A673 (cell line): ENCODE data around the gene ZNF462. TPM values are rescaled to one million over a fixed set of nuclear protein-coding genes. Genes with fewer than 3 reads are reported as not detected.

Source experiments
- BruUV-seq: library from RNA; stranded (reverse); fragments of 400-500 nt; replicated peaks from 2 replicates; lab custom pipeline; 2021; lab: Mats Ljungman, UMichigan
- CTCF ChIA-PET: fragments of 300-600 bp; sonication (Branson Sonifier 250); formaldehyde crosslinking; loops from one replicate; lab custom pipeline; 2022; ENCODE audit warnings: antibody characterized with exemption; lab: Charles Lee
- POLR2A ChIA-PET: fragments of 300-600 bp; sonication (Branson Sonifier 250); formaldehyde crosslinking; loops from one replicate; lab custom pipeline; 2022; ENCODE audit warnings: antibody characterized with exemption; ENCODE audit not compliant: low non-redundant PET; lab: Charles Lee
- DNase-seq: peaks from one replicate; pipeline ENCODE4 v3.0.0-alpha.2; 2015; ENCODE audit warnings: low spot score
- H3K27ac ChIP-seq: fragments of 200-600 bp; sonication (generic); 2 replicates; pipeline ENCODE4 v1.5.1; 2016; ENCODE audit warnings: mixed run types, low read depth, mild to moderate bottlenecking, mixed read lengths, antibody characterized with exemption, low read length; ENCODE audit not compliant: poor library complexity, severe bottlenecking
- H3K27me3 ChIP-seq: fragments of 200-600 bp; sonication (generic); replicated peaks from 2 replicates; pipeline ENCODE4 v1.6.1; 2017; ENCODE audit warnings: mixed run types, low read depth, mild to moderate bottlenecking, mixed read lengths, antibody characterized with exemption, low read length; ENCODE audit not compliant: insufficient read depth, poor library complexity
- H3K36me3 ChIP-seq: fragments of 200-600 bp; sonication (generic); 2 replicates; pipeline ENCODE4 v1.6.1; 2016; ENCODE audit warnings: mixed run types, mild to moderate bottlenecking, mixed read lengths, antibody characterized with exemption, low read length; ENCODE audit not compliant: insufficient read depth, poor library complexity, severe bottlenecking
- H3K4me1 ChIP-seq: fragments of 200-600 bp; sonication (generic); 2 replicates; pipeline ENCODE4 v1.6.1; 2017; ENCODE audit warnings: mixed run types, mild to moderate bottlenecking, mixed read lengths, antibody characterized with exemption, low read length; ENCODE audit not compliant: insufficient read depth, poor library complexity, severe bottlenecking
- H3K4me3 ChIP-seq: fragments of 200-600 bp; sonication (generic); 2 replicates; pipeline ENCODE4 v1.5.1; 2016; ENCODE audit warnings: low read depth, mixed run types, mild to moderate bottlenecking, mixed read lengths, low read length; ENCODE audit not compliant: poor library complexity, severe bottlenecking
- H3K9me3 ChIP-seq: fragments of 200-600 bp; sonication (generic); 2 replicates; pipeline ENCODE4 v1.6.1; 2016; ENCODE audit warnings: mixed run types, low read depth, mild to moderate bottlenecking, mixed read lengths, antibody characterized with exemption, low read length; ENCODE audit not compliant: poor library complexity, severe bottlenecking
- EZH2 ChIP-seq: fragments of 200-600 bp; sonication (generic); IDR thresholded peaks from 2 replicates; pipeline ENCODE4 v1.6.1; 2017; ENCODE audit warnings: borderline replicate concordance, low read depth, mild to moderate bottlenecking, mixed read lengths, antibody characterized with exemption, low read length; ENCODE audit not compliant: poor library complexity, severe bottlenecking
- intact Hi-C: fragments of 100-400 bp; cut with micrococcal nuclease; formaldehyde crosslinking; loops from one replicate; pipeline ENCODE4 v1.10.0; 2022; ENCODE audit not compliant: unreplicated experiment
- total RNA-seq: library from RNA; stranded (reverse); gene quantifications from 2 replicates; pipeline ENCODE4 v1.2.3, GENCODE V29; 2021
- TF ChIP-seq, protein P1 (sequence below): fragments of 300-800, 200-600 bp; sonication (generic); conservative IDR thresholded peaks from 2 replicates; pipeline ENCODE4 v1.5.1; 2017; ENCODE audit warnings: low read depth, mild to moderate bottlenecking, antibody characterized with exemption, low read length, moderate library complexity, mixed read lengths

Gene ZNF462
- total RNA-seq, 1 experiment from 2014 or later = 40.5 TPM

DNA sequence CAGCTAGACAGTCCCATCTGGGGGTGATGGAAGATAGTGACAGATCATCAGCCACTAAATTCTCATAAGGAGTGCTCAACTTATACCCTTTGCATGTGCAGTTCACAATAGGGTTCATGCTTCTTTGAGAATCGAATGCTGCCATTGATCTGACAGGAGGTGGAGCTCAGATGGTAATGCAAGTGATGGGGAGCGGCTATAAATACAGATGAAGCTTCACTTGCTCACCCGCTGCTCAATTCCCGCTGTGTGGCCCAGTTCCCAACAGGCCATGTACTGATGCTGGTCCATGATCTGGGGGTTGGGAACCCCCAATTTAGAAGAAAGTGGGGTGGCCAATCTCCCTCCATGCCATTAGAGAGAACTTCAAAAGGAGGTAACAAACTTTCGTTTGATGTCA, 44.9 kb upstream of the ZNF462 start:
- no peak for DNase-seq
- H3K36me3 ChIP-seq = no peaks in the 10 kb centered on the region
- intact Hi-C loops = no loop called here
- H3K9me3 ChIP-seq = no peaks in the 10 kb centered on the region
- no peaks in the 10 kb centered on the region for H3K4me1 ChIP-seq
- TF ChIP-seq, protein P1, sequence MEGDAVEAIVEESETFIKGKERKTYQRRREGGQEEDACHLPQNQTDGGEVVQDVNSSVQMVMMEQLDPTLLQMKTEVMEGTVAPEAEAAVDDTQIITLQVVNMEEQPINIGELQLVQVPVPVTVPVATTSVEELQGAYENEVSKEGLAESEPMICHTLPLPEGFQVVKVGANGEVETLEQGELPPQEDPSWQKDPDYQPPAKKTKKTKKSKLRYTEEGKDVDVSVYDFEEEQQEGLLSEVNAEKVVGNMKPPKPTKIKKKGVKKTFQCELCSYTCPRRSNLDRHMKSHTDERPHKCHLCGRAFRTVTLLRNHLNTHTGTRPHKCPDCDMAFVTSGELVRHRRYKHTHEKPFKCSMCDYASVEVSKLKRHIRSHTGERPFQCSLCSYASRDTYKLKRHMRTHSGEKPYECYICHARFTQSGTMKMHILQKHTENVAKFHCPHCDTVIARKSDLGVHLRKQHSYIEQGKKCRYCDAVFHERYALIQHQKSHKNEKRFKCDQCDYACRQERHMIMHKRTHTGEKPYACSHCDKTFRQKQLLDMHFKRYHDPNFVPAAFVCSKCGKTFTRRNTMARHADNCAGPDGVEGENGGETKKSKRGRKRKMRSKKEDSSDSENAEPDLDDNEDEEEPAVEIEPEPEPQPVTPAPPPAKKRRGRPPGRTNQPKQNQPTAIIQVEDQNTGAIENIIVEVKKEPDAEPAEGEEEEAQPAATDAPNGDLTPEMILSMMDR = no peak
- no peak for TF ChIP-seq EZH2
- CTCF ChIA-PET = no interaction called here
- POLR2A ChIA-PET = no interaction called here
- no peak overlapping the region for H3K27ac ChIP-seq
- H3K27me3 ChIP-seq = no peaks in the 10 kb centered on the region
- BruUV-seq = no TSS peak
- H3K4me3 ChIP-seq = no peak overlapping the region

DNA sequence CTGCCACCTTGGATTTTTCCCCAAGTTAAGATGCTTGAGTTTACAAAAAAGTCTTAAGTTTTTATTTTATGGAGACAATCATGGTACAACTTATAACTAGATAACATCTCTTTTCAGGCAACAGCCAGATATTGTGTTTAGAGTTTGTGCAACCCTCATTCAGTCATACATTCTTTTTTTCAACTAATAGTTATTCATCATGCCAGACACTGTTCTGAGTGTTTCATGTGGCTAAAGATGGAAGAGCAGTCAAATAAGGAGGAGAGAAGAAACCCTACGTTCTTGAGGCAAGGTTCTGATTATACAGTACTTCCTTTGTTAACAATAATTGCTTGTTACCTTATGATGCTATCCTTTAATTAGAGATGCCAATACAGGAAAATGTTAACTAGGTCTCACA, 42.1 kb upstream of the ZNF462 start:
- no peak for DNase-seq
- Histone ChIP-seq H3K27ac (no peak overlapping the region), H3K27me3 (no peaks in the 10 kb centered on the region), H3K9me3 (no peaks in the 10 kb centered on the region), H3K36me3 (no peaks in the 10 kb centered on the region), H3K4me1 (no peaks in the 10 kb centered on the region), H3K4me3 (no peak overlapping the region)
- POLR2A ChIA-PET = no interaction called here
- TF ChIP-seq, protein P1 = no peak
- no peak for TF ChIP-seq EZH2
- intact Hi-C loops = no loop called here
- no TSS peak for BruUV-seq
- CTCF ChIA-PET = no interaction called here

DNA sequence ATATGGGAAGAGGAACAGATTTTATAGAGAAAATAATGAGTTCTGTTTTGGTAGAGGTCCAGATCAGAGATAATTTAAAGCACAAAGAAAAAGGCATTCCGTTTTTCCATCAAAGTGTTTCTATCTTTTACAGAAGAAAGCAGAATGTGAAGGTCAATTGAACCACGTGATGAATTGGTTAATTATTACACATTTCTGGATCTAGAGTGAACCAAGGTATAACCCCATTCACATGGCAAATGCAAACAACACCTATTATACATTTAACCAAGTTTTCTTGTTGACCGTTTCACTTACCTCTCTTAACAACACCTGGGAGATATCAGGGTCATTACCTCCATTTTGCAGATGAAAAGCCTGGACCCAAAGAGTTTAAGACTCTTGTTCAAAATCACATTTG, 34.9 kb upstream of the ZNF462 start:
- CTCF ChIA-PET = no interaction called here
- POLR2A ChIA-PET = no interaction called here
- BruUV-seq = no TSS peak
- intact Hi-C loops = no loop called here
- TF ChIP-seq, protein P1 = no peak
- TF ChIP-seq EZH2 = no peak
- Histone ChIP-seq H3K9me3 (no peaks in the 10 kb centered on the region), H3K4me1 (no peaks in the 10 kb centered on the region), H3K4me3 (no peak overlapping the region), H3K36me3 (no peaks in the 10 kb centered on the region), H3K27me3 (no peaks in the 10 kb centered on the region), H3K27ac (no peak overlapping the region)
- DNase-seq = no peak
